ENCODE results near the gene BLOC1S6. TPM values are rescaled to one million over a fixed set of nuclear protein-coding genes. Genes with fewer than 3 reads are reported as not detected.
A peak's percentile ranks its signal among the peaks of the same experiment; 100 is the strongest.

Gene BLOC1S6
- total and polyA plus RNA-seq, 7 donors = 14.3 to 55.2 (median 31.7) TPM

GRCh38 chr15:45631776-45632175, 44.6 kb downstream of the BLOC1S6 start:
- intact Hi-C loops (cut with DNase I) = no loop called here
- no peaks in the 10 kb centered on the region for H3K27me3 ChIP-seq (ENCODE audit: insufficient read depth in 3 of 3, low read length in 2 of 3)
- H3K9me3 ChIP-seq = no peaks in the 10 kb centered on the region
- H3K4me1 ChIP-seq = peaks cover 5% of the 10 kb centered on the region
- TF ChIP-seq CTCF (IDR thresholded peaks at IDR 0.05) = no peak
- ATAC-seq = no peak
- no peak overlapping the region for H3K27ac ChIP-seq
- 58 to 68% (median 66%) methylated on average over 2 of the region's 2 CpGs for WGBS, 3 donors
- no peak overlapping the region for H3K4me3 ChIP-seq
- no peaks in the 10 kb centered on the region for H3K36me3 ChIP-seq (ENCODE audit: insufficient read depth in 1 of 2, low read depth in 1 of 2)
- DNase-seq = no peak

- Histone ChIP-seq H3K9me3 (no peaks in the 10 kb centered on the region), H3K36me3 (ENCODE audit: insufficient read depth in 1 of 2, low read depth in 1 of 2) (no peaks in the 10 kb centered on the region), H3K27ac (peak within 1 kb of the TSS; percentile 97), H3K4me1 (peaks cover 32% of the 10 kb centered on the region), H3K27me3 (ENCODE audit: insufficient read depth in 3 of 3, low read length in 2 of 3) (no peaks in the 10 kb centered on the region), H3K4me3 (peak within 1 kb of the TSS; percentile 75)
- TF ChIP-seq CTCF (IDR thresholded peaks at IDR 0.05) = no peak
- intact Hi-C loops (cut with DNase I) = loop anchor here in 1 of 2 donors (1.0 kb wide), 1 partner anchor 47 kb away; the partner anchor contains the start of gene BLOC1S6
- ATAC-seq = peak; percentile 83 to 85 (median 84)
- 1 to 2% (median 2%) methylated on average over 51 to 53 of the region's 53 CpGs for WGBS, 3 donors
- DNase-seq = peak; percentile 93 to 96
Measured at GRCh38 chr15:45634432-45635190, 47.4 kb downstream of the BLOC1S6 start, which contains the start of gene SQOR. SQOR (plus strand) TSS chr15:45635029; CDS start chr15:45658924, 23,895 bp downstream.

GRCh38 chr15:45635191-45635638, 48.0 kb downstream of the BLOC1S6 start:
- Histone ChIP-seq H3K27ac (peak overlapping the region; percentile 97), H3K36me3 (ENCODE audit: insufficient read depth in 1 of 2, low read depth in 1 of 2) (no peaks in the 10 kb centered on the region), H3K4me3 (peak overlapping the region; percentile 75), H3K27me3 (ENCODE audit: insufficient read depth in 3 of 3, low read length in 2 of 3) (no peaks in the 10 kb centered on the region), H3K9me3 (no peaks in the 10 kb centered on the region), H3K4me1 (peaks cover 38% of the 10 kb centered on the region)
- peak; percentile 79 to 85 (median 82) for ATAC-seq
- intact Hi-C loops (cut with DNase I) = no loop called here
- peak; percentile 84 to 91 for DNase-seq
- WGBS, 3 donors = 0% methylated on average over 29 of the region's 29 CpGs
- peak; percentile 53 for TF ChIP-seq CTCF (IDR thresholded peaks at IDR 0.05)

GRCh38 chr15:45635763-45636292, 48.6 kb downstream of the BLOC1S6 start:
- peak overlapping the region; percentile 97 for H3K27ac ChIP-seq
- no peaks in the 10 kb centered on the region for H3K27me3 ChIP-seq (ENCODE audit: insufficient read depth in 3 of 3, low read length in 2 of 3)
- H3K36me3 ChIP-seq (ENCODE audit: insufficient read depth in 1 of 2, low read depth in 1 of 2) = no peaks in the 10 kb centered on the region
- intact Hi-C loops (cut with DNase I) = no loop called here
- TF ChIP-seq CTCF (IDR thresholded peaks at IDR 0.05) = no peak
- ATAC-seq = peak in 3 of 4 donors; percentile 0 to 5 (median 3)
- no peaks in the 10 kb centered on the region for H3K9me3 ChIP-seq
- no peak for DNase-seq
- peak overlapping the region; percentile 75 for H3K4me3 ChIP-seq
- WGBS, 3 donors = 28 to 49% (median 42%) methylated on average over 17 of the region's 17 CpGs
- H3K4me1 ChIP-seq = peaks cover 44% of the 10 kb centered on the region
